A673 (cell line): ENCODE results near the gene RABGAP1L.

Experiments used
- CTCF ChIP-seq: fragments of 300-800, 200-600 bp; sonication (generic); conservative IDR thresholded peaks from 2 replicates; pipeline ENCODE4 v1.5.1; 2017; ENCODE audit warnings: low read depth, mild to moderate bottlenecking, antibody characterized with exemption, low read length, moderate library complexity, mixed read lengths
- EZH2 ChIP-seq: fragments of 200-600 bp; sonication (generic); IDR thresholded peaks from 2 replicates; pipeline ENCODE4 v1.6.1; 2017; ENCODE audit warnings: borderline replicate concordance, low read depth, mild to moderate bottlenecking, mixed read lengths, antibody characterized with exemption, low read length; ENCODE audit not compliant: poor library complexity, severe bottlenecking

DNA sequence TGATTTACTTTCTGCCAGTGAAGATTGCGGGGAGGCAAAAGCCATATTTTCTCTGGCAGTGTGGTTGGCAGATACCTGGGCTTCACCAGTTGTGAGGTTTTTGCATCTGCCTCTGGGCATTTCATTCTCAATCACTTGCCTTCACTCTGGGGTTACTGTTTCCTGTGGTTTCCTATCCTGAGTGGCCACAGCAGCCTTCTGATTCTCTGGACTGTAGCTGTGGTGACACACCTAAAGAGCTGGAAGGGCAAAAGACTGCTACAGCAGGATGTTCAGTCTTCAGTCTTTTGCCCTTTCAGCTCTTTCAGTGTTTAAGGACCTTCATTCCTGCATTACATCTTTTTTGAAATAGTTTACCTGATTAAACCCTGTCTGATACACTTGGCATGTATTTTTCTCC, 237.9 kb downstream of the RABGAP1L start:
- TF ChIP-seq CTCF, result no peak
- no peak for TF ChIP-seq EZH2
